GM21786 (cell line): ENCODE measurements around the gene LHFPL3.
A peak's percentile ranks its signal among the peaks of the same experiment; 100 is the strongest.
"Not testable (repeated sequence)": the region's sequence is repeated elsewhere in the genome, so short reads cannot be mapped to it uniquely, and the experiment has no call there.

ENCODE experiments used
- ATAC-seq: cut with Tn5 transposase; IDR thresholded peaks from one replicate; pipeline ENCODE4 v1.9.1; 2021; ENCODE audit not compliant: unreplicated experiment

LHFPL3 gene

DNA sequence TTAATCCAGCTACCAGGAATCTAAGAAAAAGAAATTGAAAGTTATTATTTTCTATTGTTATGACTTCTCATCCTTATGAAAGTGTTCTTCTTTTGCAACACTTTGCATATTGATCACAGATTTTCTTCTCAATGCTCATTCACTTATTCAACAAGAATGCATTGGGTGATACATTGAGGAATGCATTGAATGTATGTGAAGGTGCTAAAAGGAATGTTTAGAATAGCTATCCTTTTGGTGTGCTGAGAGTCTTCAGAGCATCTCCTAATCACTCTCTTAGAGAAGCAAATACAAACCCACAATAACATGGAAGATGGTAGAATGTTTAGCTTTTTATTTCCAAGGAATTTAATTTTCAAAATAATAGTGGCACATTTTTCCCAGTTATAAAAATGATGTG is 563.5 kb downstream of the LHFPL3 start:
- no peak for ATAC-seq

DNA sequence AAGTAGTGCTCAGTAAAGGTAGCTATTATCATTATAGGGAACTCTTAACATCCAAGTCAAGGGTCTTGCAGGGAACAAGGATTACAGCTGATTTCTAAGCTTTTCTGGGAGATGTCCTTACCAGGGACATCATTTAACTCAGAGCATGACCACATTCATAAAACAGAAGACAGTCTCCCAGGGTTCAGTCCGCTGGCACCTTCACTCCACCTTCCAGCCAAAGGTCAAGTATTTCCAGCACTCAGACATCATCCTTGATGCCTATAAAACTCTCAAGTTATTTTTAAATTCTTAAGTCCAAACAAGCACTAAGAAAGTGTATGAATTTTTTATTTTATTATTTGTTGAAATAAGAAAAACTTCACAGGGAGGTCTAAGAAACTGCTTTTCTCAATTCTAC is 565.9 kb downstream of the LHFPL3 start:
- no peak for ATAC-seq

DNA sequence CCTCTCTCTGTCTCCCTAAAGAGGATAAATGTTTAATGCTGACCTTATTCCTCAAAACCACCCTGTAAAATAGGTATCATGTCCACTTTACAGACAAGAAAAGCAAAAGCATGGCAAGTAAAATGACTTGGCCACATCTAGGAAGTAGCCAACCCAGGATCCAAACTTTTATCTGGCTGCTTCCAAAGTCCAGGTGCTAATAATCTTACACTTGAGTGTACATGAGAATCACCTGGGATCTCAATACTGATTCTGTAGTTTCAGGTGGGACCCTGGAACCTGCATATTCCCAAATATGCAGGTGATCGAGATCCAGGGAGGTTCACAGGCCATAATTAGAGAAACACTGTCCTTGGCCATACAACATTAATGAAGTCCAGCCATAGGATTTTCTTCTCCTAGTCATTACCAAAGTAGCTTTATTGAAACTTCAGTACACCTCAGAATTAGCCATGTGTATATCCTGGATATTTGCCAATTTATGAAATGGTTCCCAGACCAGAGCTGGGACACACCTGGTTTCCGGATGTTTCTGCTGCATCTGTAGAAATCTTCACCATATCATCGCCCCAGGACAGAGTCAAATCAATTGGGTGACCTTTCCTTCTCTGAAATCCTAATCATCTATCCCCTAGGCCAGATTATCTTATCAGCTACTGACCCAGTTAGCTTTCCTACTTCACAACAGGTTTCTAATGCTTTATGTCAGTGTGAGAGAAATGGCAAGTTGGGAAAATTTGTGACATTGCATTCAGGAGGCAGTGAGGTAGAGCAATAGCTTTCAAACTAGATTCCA is 566.5 kb downstream of the LHFPL3 start:
- no peak for ATAC-seq

DNA sequence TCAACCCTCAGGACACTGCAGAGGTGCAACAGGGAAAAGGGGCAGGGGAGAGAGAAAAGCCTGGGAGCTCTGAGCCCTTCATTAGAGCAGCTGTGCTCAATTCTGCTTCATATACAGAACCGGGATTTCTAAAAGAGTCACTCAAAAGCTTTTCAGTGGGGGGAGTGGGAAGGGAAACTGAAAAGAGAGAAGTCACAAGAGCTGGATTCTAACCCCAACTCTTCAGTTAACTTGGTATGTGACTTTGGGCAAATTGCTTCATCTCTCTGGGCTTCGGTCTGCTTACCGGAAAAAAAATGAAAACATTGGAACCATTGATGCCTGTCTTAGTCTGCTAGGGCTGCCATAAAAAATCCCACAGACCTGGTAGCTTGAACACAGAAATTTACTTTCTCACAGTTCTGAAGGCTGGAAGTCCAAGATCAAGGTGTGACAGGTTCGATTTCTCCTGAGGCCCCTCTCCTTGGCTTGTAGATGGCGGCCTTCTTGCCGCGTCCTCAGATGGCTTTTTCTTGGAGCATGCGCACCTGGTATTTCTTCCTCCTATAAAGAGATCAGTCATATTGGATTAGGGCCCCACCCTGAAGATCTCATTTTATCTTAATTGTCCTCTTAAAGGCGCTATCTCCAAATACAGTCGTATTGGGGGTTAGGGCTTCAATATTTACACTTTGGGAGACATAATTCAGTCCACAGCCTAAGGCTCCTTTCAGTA is 567.3 kb downstream of the LHFPL3 start:
- ATAC-seq: no peak

DNA sequence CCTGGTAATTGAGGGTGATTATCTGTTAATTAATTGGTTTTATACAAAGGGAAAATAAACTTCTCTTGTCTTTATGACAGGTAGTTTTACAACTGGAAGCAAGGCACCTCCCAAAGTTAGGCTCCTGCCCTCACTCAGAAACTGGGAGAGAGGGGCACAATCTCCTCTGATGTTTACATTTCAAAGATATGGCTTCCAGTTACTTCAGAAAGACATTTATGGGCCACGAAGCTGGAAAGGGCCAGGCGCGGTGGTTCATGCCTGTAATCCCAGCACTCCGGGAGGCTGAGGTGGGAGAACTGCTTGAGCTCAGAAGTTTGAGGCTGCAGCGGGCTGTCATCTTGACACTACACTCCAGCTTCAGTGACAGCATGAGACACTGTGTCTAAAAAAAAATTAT is 570.0 kb downstream of the LHFPL3 start:
- ATAC-seq: no peak

DNA sequence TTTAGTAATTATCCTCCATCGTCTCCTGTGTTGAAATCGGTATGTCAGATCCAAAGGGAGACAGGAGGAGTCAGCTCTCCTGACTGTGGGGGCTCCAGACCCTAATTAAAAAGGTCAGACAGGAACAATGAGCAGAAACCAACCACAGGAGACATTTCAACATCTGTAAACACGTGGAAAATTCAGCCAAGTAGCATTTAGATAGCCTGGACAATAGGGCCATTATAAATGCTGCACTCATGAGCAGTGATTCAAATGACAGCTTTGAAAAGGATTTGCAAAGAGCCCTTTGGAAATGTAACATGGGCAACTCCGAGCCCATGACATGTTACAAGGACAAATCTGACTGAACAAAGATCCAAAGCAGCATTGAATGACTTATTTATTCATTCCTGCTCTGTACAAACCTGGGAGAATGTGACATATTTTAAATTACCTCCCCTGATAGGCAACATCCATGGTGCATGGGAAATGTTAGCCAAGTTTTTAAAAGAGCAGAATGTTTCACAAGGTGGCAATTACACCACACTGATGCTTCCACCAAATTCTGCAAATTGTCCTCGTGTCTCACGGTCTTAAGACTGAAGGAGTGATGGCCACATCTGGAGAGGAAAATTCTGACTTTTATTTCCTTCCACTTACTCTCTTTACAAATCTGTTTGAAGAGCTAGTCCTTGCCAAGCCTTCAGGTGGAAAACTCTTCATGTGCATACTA is 572.3 kb downstream of the LHFPL3 start:
- ATAC-seq: no peak

DNA sequence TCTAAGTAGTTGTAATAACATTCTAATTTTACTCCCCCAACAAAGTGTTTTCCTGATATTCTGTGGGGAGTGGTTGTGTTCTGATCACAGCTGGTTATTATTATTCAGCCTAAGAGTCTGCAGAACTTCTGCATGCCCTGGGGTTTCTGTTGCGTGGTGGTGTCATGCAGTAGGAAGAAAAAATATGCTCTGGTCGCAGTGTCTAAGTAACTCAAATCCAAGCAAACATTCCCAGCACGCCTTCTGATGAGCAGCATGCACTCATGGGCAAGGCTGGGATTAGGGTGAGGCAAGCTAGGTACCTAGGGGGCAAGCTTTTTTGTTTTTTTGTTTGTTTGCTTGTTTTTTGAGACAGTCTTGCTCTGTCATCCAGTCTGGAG is 572.8 kb downstream of the LHFPL3 start:
- ATAC-seq: no peak

DNA sequence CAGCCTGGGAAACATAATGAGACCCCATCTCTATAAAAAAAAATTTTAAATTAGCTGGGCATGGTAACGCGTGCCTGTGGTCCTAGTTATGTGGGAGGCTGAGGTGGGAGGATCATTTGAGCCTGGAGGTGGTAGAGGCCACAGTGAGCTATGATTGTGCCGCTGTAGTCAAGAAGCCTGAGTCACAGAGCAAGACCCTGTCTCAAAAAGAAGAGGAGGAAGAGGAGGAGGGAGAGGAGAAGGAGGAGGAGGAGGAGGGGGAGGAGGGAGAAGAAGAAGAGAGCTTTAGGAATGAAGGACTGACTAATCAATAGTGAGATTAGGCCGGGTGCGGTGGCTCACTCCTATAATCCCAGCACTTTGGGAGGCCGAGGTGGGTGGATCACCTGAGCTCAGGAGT is 573.8 kb downstream of the LHFPL3 start:
- ATAC-seq: no peak

DNA sequence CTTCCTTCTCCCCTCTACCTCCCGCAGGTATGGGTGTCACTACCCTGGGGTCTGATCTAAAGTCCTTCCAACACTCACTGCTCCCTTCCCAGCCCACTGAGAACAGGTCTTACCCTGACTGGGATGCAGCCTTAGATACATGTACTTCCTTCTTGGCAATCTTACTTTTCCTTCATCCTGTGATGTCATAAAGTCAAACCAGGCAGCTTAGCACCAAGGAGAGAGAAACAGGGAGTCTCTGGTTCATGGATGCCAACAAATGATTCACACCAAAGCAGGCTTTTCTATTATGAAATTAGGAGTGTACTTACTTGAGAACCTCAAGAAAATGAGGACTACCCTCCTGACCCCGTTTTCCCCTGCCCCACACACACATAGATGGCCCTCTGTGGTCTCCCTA is 574.6 kb downstream of the LHFPL3 start:
- ATAC-seq: no peak

DNA sequence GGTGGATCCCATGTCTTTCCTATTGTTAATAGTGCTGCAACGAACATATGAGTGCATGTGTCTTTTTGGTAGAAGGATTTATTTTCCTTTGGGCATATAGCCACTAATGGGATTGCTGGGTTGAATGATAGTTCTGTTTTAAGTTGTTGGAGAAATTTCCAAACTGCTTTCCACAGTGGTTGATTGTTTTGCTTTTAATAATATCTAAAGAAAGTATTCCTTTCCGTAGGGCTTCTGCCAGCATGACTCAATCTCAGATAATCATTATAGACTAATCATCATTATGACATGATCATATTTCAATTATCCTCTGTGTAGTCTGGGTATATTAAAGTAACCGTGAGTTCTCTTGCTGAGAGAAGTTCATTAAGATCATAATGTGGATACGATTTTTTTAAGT is 575.4 kb downstream of the LHFPL3 start:
- ATAC-seq: no peak

DNA sequence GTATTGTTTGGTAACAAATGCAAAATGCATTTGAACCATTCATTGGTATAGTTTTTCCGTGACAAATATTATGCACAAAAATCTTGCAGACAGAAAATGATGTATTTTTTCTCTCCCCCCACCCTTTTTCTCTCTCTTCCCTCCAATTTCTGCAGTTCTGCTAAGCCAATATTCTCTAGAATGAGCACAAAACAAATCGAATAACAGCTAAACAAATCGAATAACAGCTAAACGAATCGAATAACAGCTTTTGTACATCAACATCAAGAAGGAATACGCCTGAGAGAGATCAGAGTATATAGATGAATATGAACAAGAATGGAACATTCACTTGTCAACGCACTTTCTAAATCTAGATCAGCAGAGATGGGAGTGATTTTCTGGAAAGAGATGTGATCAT is 577.6 kb downstream of the LHFPL3 start:
- no peak for ATAC-seq

DNA sequence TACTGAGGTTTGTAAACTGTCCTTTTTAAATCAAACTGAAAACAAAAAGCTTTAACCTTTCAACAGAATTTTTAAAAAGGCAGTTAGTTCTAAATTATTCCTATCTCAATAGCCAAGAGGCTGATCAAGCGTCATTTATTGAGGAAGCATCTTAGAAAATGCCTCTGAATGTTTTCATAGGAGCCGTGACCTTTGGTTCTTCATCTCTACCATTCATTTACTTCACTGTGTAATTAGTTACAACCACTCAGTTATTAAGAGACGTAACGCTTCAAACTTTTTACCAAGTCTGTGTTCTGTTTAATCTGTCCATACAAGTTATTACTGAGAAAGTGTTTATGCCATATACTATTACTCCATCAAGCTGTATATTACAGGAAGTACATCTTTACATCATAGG is 578.2 kb downstream of the LHFPL3 start:
- no peak for ATAC-seq

DNA sequence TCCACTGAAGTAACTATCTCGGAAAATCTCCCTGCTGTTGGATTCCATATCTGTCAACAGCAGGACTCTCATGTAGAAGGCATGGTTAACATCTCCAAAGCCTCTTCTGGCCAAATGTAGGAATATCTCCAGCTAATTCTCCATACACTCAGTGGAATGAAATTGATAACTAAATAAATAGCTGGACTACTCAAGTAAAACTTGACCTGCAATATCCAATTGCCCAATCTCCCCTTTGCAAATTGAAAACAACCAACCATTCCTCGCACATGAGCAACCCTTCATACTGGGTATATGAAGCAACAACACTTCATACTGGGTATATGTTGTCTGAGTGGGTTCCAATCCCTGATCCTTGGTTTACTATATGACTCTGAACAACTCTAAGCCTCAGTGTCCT is 580.2 kb downstream of the LHFPL3 start:
- no peak for ATAC-seq

DNA sequence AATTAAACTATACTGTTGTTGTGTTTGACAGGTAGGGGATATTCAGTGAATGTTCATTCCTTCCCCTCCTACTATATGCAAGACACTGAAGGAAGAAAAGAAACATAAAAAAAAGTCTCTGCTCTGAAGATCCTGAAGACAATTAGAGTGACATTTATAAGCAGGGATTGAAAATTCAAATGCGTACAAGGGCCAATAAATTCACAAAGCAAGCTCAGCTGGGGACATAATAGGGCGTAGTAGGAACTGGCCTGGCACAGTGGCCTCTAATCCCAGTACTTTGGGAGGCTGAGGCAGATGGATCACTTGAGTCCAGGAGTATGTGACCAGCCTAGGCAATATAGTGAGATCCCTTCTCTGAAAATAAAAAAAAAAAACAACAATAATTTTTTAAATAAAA is 580.7 kb downstream of the LHFPL3 start:
- no peak for ATAC-seq

DNA sequence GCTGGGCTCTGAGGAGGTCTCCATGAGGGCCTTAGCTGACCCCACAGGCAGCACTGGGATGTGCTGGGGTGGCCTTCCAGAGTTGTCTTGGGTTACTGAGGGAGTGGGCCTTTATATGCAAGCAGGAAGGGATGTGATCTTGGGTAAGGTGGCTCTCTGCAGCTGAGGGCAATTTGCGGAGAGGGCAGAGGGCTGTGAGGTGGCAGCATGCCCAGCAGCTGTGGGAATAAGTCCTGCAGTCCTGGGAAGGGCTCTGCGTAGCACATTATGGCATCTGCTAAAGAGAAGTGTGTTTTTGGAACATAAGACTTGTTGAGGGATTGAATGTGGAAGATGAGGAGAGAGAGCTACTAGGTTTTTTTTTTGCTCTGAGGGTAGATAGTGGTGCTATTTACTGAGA is 586.0 kb downstream of the LHFPL3 start:
- no peak for ATAC-seq

DNA sequence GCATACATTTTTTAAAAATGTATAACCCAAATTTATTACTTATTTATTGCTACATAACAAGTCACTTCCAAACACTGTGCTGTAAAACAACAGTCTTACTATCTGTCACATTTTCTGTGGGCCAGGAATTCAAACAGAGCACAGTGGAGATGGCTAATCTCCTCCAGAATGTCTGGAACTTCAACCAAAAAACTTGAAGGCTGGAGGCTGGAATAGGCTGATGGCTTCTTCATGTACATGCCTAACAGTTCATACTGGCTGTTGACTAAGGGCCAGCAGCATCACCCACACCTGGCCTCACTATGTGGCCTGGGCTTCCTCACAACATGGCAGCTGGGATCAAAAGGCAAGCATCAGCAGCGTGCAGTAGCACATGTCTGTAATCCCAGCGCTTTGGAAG is 593.2 kb downstream of the LHFPL3 start:
- no peak for ATAC-seq

DNA sequence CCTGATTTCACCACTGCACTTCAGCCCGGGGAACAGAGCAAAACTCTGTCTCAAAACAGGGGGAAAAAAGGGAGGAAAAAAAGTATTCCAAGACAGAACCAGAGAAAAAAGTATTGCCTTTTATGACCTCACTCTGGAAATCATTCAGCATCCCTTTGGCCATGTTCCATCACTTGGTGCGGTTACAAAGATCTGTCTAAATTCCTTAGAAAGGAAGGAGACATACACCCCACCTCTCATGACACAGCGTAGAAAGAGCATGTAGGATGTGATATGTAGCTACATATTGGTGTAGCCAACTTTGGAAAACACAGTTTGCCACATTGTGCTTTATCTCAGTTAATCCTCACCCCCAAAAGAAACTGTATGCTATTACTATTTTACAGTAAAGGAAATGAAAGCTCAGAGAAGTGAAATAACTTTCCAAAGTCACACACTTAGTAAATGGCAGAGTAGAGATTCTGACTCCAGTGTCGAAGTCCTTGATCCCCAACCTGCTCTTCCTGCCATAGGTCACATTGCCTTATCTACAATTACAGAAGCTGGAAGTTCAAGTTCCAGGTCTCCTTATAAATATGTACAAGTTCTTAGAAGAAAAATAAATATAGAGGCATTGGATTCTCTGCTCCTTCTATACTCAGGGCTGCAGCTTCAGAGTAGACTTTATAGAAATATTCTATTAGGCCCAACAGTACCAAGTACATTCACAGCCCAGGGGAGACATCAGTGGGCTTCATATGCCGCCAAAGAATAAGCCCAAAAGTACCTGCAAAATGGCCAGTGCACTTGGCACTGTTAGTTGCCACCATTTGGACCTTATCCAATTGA is 594.0 kb downstream of the LHFPL3 start:
- ATAC-seq: no peak

DNA sequence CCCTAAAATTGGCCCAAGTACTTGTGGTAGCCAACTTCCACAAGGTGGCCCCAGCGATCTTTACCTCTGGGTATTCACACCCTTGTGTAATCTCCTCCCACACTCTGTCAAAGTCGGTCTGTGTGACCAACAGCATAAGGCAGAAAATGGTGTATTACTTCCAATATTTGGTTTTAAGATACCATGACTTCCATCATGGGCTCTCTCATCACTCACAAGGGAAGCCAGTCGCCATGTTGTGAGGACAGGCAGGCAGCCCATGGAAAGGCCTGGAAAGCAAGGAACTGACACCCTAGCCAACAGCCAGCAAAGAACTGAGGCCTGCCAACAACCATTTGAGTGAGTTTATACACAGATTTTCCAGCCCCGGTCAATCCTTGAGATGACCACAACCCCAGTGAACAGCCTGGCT is 594.6 kb downstream of the LHFPL3 start:
- peak; percentile 97 for ATAC-seq

DNA sequence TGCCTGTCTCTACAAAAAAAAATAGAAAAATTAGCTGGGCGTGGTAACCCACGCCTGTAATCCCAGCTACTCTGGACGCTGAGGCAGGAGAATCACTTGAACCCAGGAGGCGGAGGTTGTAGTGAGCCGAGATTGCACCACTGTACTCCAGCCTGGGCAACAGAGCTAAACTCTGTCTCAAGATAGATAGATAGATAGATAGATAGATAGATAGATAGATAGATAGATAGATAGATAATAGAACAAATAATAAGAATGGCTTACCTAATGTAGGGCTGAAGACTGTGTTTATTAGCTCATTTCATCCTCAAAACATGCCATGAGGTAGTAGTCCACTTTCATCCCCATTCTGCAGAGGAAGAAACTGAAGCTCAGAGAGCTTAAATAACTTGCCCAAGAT is 597.8 kb downstream of the LHFPL3 start:
- not testable (repeated sequence) for ATAC-seq

DNA sequence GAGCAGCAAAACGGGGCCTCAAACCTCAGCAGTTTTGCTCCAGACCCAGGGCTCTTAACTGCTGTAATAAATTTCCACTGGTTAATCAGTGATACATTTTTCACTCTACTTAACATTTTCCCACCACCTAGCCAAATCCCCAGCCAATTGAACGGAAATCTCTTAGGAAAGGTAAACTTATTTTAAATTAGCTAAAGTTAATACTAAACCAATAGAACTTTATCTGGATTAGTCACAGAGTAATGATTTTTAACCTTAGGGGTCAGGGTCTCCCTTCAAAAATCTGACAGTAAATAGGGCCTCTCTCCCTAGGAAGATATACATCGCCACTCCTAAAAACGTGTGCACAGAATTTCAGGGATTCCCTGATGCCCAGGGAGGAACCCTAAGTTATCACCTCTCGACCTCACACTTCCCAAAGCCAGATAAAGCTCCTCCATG is 598.2 kb downstream of the LHFPL3 start:
- ATAC-seq: no peak

DNA sequence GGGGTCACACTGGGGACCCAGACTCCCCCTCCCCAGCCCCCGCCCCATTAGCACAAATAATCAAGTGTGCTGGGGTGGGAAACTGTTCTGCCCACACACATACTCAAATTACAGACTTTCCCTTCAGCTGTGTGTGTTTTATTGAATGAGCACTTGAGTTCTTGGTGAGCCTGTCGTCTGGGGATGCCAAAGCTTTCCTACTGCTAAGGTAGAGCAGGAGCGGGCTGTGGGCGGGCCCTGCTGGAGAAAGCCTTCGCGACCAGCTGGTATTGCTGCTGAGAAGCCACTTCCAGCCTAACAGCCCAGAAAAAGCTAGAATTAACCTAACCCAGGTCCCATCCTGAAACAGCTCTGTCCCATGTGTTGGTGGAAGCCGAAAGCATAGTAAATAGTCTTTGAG is 598.7 kb downstream of the LHFPL3 start:
- no peak for ATAC-seq
